ENCODE data around the gene OST4. TPM values are rescaled to one million over a fixed set of nuclear protein-coding genes. Genes with fewer than 3 reads are reported as not detected.

Gene OST4
- total and polyA plus RNA-seq, 11 donors, result 215 to 517 (median 343) TPM

GRCh38 chr2:27086090-27086723 is 14.8 kb upstream of the OST4 start:
- WGBS, 4 donors, result 0 to 1% (median 0%) methylated on average over 28 to 81 of the region's 81 CpGs
- no peaks in the 10 kb centered on the region for H3K27me3 ChIP-seq
- H3K9me3 ChIP-seq, result no peaks in the 10 kb centered on the region
- DNase-seq, result peak; percentile 94 to 98 (median 96)
- intact Hi-C loops (cut with DNase I), result loop anchor here in 9 of 10 donors (1.0 to 10.0 kb wide), 8 partner anchors 34 to 125 kb away; partner anchors contain the start of genes TMEM214 (in 5 of the 9) and AGBL5 (in 3 of the 9)
- H3K4me1 ChIP-seq, result peaks cover 4 to 46% (median 28%) of the 10 kb centered on the region in 12 donors
- ATAC-seq, result peak; percentile 79 to 90 (median 88)
- TF ChIP-seq POLR2A (IDR thresholded peaks at IDR 0.05) (peak in 1 of 2 donors; percentile 69), CTCF (IDR thresholded peaks at IDR 0.05) (peak; percentile 75 to 96 (median 94))
- H3K4me3 ChIP-seq, result peak overlapping the region; percentile 54 to 88 (median 74)
- peak overlapping the region; percentile 78 to 96 (median 94) for H3K27ac ChIP-seq
- H3K36me3 ChIP-seq, result peaks cover 0 to 3% (median 0%) of the 10 kb centered on the region in 9 donors

- intact Hi-C loops (cut with DNase I), result loop anchor here (1.0 to 10.0 kb wide), 8 partner anchors 33 to 125 kb away; partner anchors contain the start of genes TMEM214 (in 5 of the 10) and AGBL5 (in 3 of the 10)
- H3K27me3 ChIP-seq, result no peaks in the 10 kb centered on the region
- peak overlapping the region; percentile 78 to 96 (median 94) for H3K27ac ChIP-seq
- 0 to 2% (median 1%) methylated on average over 24 to 38 of the region's 38 CpGs for WGBS, 4 donors
- H3K4me3 ChIP-seq, result peak overlapping the region; percentile 54 to 88 (median 74)
- TF ChIP-seq POLR2A (IDR thresholded peaks at IDR 0.05) (peak in 1 of 2 donors; percentile 36), CTCF (IDR thresholded peaks at IDR 0.05) (peak in 11 of 12 donors; percentile 20 to 71 (median 47))
- no peaks in the 10 kb centered on the region for H3K9me3 ChIP-seq
- peaks cover 0 to 3% (median 0%) of the 10 kb centered on the region in 9 donors for H3K36me3 ChIP-seq
- H3K4me1 ChIP-seq, result peaks cover 4 to 50% (median 29%) of the 10 kb centered on the region in 12 donors
- peak; percentile 81 to 90 (median 86) for DNase-seq
- peak; percentile 27 to 65 (median 60) for ATAC-seq
These were observed 14.2 kb upstream of the OST4 start for GRCh38 chr2:27085673-27086089.

- peak overlapping the region in 11 of 12 donors; percentile 58 to 88 (median 76) for H3K4me3 ChIP-seq
- no peaks in the 10 kb centered on the region for H3K27me3 ChIP-seq
- peaks cover 0 to 3% (median 0%) of the 10 kb centered on the region in 9 donors for H3K36me3 ChIP-seq
- intact Hi-C loops (cut with DNase I), result loop anchor here in 8 of 10 donors (1.0 to 10.0 kb wide), 6 partner anchors 33 to 124 kb away; partner anchors contain the start of genes TMEM214 (in 5 of the 8) and AGBL5 (in 1 of the 8)
- H3K9me3 ChIP-seq, result no peaks in the 10 kb centered on the region
- peak overlapping the region; percentile 78 to 96 (median 94) for H3K27ac ChIP-seq
- ATAC-seq (no peak), DNase-seq (no peak)
- peaks cover 4 to 55% (median 33%) of the 10 kb centered on the region in 12 donors for H3K4me1 ChIP-seq
- WGBS, 4 donors, result 47 to 60% (median 51%) methylated on average over 9 to 10 of the region's 10 CpGs
- no peak for TF ChIP-seq CTCF (IDR thresholded peaks at IDR 0.05)
- TF ChIP-seq POLR2A (IDR thresholded peaks at IDR 0.05), result no peak
These were observed 13.7 kb upstream of the OST4 start for GRCh38 chr2:27085062-27085672.
